ENCODE results near the gene AIG1. TPM values are rescaled to one million over a fixed set of nuclear protein-coding genes. Genes with fewer than 3 reads are reported as not detected.

Gene AIG1
- total RNA-seq, 3 donors from 2014 or later = 18.5 to 21.5 (median 21.0) TPM

GRCh38 chr6:143251288-143251687 lies 190.6 kb downstream of the AIG1 start:
- H3K4me3 ChIP-seq = no peak overlapping the region
- ATAC-seq (no peak), DNase-seq (no peak)
- H3K4me1 ChIP-seq (ENCODE audit: low read depth) = no peaks in the 10 kb centered on the region
- H3K36me3 ChIP-seq (ENCODE audit: low read depth) = no peaks in the 10 kb centered on the region
- H3K9me3 ChIP-seq = no peaks in the 10 kb centered on the region
- TF ChIP-seq CTCF (IDR thresholded peaks at IDR 0.05) = no peak
- intact Hi-C loops (cut with DNase I, micrococcal nuclease) = no loop called here

GRCh38 chr6:143252961-143253360 lies 192.3 kb downstream of the AIG1 start:
- intact Hi-C loops (cut with DNase I, micrococcal nuclease) = no loop called here
- no peak for TF ChIP-seq CTCF (IDR thresholded peaks at IDR 0.05)
- ATAC-seq (no peak), DNase-seq (no peak)
- Histone ChIP-seq H3K4me1 (ENCODE audit: low read depth) (no peaks in the 10 kb centered on the region), H3K9me3 (no peaks in the 10 kb centered on the region), H3K36me3 (ENCODE audit: low read depth) (no peaks in the 10 kb centered on the region), H3K4me3 (no peak overlapping the region)

- ATAC-seq = no peak
- no peaks in the 10 kb centered on the region for H3K4me1 ChIP-seq (ENCODE audit: low read depth)
- intact Hi-C loops (cut with DNase I, micrococcal nuclease) = no loop called here
Observed at GRCh38 chr6:143253586-143253985, 192.9 kb downstream of the AIG1 start.

GRCh38 chr6:143258945-143259344 lies 198.3 kb downstream of the AIG1 start:
- ATAC-seq (no peak), DNase-seq (no peak)
- Histone ChIP-seq H3K4me1 (ENCODE audit: low read depth) (no peaks in the 10 kb centered on the region), H3K36me3 (ENCODE audit: low read depth) (no peaks in the 10 kb centered on the region), H3K9me3 (no peaks in the 10 kb centered on the region), H3K4me3 (no peak overlapping the region)
- intact Hi-C loops (cut with DNase I, micrococcal nuclease) = no loop called here
- no peak for TF ChIP-seq CTCF (IDR thresholded peaks at IDR 0.05)

More at GRCh38 chr6:143253586-143253985, 192.9 kb downstream of the AIG1 start:
- Histone ChIP-seq H3K9me3 (no peaks in the 10 kb centered on the region), H3K36me3 (ENCODE audit: low read depth) (no peaks in the 10 kb centered on the region), H3K4me3 (no peak overlapping the region)
- TF ChIP-seq CTCF (IDR thresholded peaks at IDR 0.05) = no peak
- no peak for DNase-seq

- intact Hi-C loops (cut with DNase I, micrococcal nuclease) = no loop called here
- Histone ChIP-seq H3K4me3 (no peak overlapping the region), H3K36me3 (ENCODE audit: low read depth) (no peaks in the 10 kb centered on the region), H3K4me1 (ENCODE audit: low read depth) (no peaks in the 10 kb centered on the region), H3K9me3 (no peaks in the 10 kb centered on the region)
- ATAC-seq = no peak
- DNase-seq = no peak
- TF ChIP-seq CTCF (IDR thresholded peaks at IDR 0.05) = no peak
Observed at GRCh38 chr6:143260857-143261256, 200.2 kb downstream of the AIG1 start.

- intact Hi-C loops (cut with DNase I, micrococcal nuclease) = no loop called here
- ATAC-seq = no peak
- no peaks in the 10 kb centered on the region for H3K36me3 ChIP-seq (ENCODE audit: low read depth)
- no peaks in the 10 kb centered on the region for H3K4me1 ChIP-seq (ENCODE audit: low read depth)
- DNase-seq = no peak
- H3K4me3 ChIP-seq = no peak overlapping the region
- no peaks in the 10 kb centered on the region for H3K9me3 ChIP-seq
- TF ChIP-seq CTCF (IDR thresholded peaks at IDR 0.05) = no peak
Observed at GRCh38 chr6:143261899-143262436, 201.3 kb downstream of the AIG1 start.
